IPS-18c (cell line): ENCODE data around the gene NABP2.

Experiments
- H3K4me3 ChIP-seq: 2 replicates; pipeline ENCODE4 v1.7.0; 2013; ENCODE audit warnings: low read depth, mild to moderate bottlenecking, low read length, moderate library complexity; ENCODE audit not compliant: insufficient read depth
- H3K9me3 ChIP-seq: one replicate; pipeline ENCODE4 v1.6.1; 2013; ENCODE audit warnings: mild to moderate bottlenecking, low read length, moderate library complexity; ENCODE audit not compliant: control insufficient read depth, insufficient read depth

The NABP2 gene

DNA sequence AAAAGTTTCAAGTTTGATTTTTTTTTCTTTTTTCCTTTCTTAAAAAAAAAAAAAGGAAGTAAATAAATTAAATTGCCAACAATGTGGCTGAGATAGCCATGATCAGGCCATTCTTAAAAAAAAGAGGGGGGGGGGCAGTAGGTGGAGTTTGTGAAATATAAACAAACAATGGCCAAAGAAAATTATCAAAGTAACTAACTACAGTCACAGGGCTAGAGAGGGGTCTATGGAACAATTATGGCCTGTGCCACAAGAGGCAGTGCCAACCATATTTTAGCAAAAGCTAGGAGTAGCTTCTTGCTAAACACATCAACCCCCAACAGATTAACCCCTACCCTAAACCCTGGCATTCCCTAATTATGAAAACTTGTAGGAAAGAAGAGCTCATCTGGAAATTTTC lies 18.7 kb upstream of the NABP2 start:
- Histone ChIP-seq H3K9me3 (no peaks in the 10 kb centered on the region), H3K4me3 (no peak overlapping the region)

DNA sequence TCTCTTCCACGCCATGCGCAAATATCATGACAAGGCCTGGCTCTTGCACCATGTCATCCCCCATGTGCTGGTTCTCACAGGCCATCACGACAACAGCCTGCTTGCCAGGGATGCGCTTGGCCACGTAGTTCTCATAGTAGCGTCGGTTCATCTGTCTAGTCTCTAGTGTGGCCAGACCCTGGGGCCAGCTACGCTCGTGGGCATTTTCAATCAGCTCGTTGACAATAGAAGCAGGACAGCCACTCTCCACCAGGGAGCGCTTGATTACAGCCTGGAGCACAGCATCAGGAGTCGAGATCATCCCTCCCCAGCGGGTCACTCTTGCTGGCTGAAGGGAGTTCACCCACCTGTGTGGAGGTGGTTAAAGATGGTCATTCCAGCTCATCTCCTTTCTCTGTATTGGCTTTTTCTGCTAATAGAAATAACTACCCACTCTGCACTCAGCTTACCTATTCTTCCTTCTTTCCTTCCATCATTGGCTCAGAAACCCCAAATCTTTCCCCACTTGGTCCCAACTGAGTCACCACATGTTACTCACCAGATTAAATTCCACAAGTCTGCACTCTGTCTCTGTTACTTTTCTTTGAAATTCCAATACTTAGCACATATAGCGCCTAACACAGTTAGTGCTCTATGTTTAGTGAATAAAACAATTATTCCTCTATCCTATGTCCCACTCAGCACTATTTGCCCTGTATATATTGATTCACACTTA lies 17.5 kb upstream of the NABP2 start:
- Histone ChIP-seq H3K9me3 (no peaks in the 10 kb centered on the region), H3K4me3 (no peak overlapping the region)

DNA sequence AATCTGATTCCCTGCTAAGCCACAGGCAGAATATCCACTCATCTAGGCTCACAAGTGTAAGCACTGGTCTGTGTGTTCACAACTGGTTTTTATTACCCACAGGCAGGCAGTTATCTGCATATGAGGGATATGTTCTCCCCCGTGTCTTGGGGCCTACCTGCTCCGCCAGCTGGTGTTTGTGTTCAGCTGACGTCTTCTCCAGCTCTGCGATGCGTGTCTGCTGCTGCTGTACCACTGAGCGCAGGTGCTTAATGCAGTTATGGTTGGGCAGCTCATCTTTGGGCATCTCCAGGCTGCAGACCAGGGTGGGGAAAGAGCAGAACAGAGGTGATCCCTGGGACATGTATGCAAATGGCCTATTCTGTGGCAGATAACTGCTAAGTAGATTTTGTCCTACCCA lies 16.1 kb upstream of the NABP2 start:
- no peaks in the 10 kb centered on the region for H3K9me3 ChIP-seq

DNA sequence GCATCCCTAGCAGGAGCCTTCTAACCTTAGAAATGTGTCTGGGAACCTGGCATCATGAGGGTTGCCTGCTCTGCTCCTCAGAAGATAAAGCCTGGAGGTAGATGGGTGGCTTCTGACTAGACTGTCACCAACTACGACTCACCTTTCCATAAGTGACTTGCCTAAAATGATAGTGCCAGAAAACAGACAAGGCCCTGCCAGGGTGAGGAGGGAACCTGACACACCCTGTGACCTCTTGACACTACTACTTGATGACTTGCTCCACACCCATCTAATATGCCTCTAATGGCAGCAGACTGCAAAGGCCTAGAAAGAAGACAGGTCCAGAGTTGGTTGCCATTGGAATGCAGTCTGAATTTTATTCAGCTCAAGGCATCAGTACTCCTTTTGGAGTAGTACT lies 11.8 kb upstream of the NABP2 start:
- no peaks in the 10 kb centered on the region for H3K9me3 ChIP-seq

More for the DNA sequence above, 16.1 kb upstream of the NABP2 start:
- H3K4me3 ChIP-seq = no peak overlapping the region

DNA sequence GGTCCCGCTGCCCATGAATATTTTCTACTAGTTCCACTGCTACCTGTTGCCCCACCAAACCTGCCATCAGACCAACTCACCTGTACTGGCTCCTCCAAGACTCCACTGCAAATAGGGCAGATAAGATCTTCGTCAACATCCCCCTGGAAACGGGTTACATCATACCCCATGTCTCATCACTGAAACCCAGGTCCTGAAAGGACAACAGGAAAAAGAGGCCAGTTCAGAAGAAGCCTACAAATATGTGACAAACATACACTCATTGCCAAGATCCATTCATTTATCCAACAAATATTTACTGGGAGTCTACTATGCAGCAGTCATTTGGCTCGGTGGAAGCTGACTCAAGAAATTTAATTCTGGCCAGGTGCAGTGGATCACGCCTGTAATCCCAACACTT lies 10.3 kb upstream of the NABP2 start:
- Histone ChIP-seq H3K4me3 (no peak overlapping the region), H3K9me3 (peaks cover 2% of the 10 kb centered on the region)

More for the DNA sequence above, 11.8 kb upstream of the NABP2 start:
- H3K4me3 ChIP-seq = no peak overlapping the region

DNA sequence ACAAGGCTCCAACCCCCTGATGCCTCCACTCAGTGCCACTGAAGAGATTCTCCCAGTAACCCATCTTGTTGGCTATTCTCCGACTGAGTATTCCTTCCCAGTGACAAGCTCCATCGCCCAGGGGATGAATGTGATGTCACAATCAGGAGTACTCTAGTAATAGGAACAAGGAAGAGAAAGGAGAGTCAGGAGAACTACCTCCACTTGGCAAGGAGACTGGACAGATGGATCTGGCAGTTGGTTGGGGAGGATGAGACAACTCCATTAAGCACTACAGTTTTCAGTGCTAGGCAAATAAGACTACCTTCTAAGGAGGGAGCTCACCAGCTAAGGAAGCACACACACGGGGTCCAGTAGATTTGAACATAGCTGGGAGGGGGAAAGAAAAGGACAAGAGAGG lies 7.7 kb upstream of the NABP2 start:
- Histone ChIP-seq H3K9me3 (peaks cover 5% of the 10 kb centered on the region), H3K4me3 (no peak overlapping the region)

DNA sequence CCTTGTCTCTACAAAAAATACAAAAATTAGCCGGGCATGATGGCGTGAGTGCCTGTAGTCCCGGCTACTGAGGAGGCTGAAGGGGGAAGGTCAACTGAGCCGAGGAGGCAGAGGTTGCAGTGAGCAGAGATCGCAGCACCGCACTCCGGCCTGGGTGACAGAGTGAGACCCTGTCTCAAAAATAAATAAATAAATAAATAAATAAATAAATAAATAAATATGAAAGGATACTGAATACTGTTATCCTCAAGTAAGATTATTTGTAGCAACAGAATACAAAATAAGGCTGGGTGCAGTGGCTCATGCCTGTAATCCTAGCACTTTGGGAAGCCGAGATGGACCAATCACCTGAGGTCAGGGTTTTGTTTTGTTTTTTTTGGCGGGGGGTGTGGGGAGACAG lies 4.3 kb upstream of the NABP2 start:
- Histone ChIP-seq H3K4me3 (no peak overlapping the region), H3K9me3 (peaks cover 5% of the 10 kb centered on the region)

DNA sequence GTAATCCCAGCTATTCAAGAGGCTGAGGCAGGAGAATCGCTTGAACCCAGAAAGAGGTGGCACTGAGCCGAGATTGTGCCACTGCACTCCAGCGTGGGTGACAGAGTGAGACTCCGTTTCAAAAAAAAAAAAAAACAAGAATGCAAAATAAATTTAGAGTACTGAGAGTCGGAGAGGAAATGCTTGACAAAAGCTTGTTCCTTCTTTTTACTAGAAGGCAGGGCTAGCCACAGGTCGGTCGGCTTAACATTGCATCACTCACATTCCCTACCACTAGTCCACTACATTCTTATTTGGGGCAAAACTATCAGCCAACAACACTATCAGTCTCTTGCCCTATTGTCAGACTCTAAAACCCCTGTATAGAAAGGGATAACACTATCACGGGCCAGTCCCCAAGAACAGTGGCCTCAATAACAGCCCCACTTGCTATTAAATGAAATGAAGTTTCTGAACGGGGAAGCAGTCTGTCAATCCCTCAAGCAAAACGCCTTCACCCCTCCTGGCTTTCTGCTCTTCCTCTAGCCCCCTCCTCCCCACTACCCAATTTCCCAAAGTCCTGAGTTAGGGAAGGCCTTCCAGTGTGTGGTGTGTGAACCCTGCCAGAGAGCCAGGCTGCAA lies 3.4 kb upstream of the NABP2 start:
- H3K9me3 ChIP-seq = peaks cover 5% of the 10 kb centered on the region
- H3K4me3 ChIP-seq = peak overlapping the region; percentile 82

DNA sequence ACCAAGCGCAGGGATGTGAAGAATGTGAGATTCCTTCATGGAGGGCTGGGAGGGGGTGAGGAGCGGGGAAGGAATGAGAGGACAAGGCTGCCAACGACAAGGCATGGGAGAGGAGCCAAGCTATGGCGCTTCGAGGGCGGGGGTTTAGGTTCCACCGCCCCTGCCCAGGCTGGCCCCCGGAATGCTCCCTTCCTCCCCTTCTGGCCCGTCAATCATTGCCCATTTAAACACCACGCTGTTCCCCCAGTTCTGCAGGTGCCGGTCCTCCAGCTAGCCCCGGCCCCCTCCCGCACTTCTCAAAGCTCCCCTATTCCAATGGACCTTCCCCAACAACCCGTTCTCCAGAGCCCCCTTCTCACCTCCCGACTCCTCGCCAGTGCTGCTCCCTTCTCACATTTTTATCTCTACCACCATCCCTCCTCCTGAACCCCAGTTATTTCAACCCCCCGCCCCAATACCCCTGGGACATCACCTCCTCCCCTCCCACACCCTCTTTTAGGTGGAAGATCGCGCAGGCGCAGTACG lies 2.8 kb upstream of the NABP2 start:
- peaks cover 5% of the 10 kb centered on the region for H3K9me3 ChIP-seq
- peak overlapping the region; percentile 82 for H3K4me3 ChIP-seq

DNA sequence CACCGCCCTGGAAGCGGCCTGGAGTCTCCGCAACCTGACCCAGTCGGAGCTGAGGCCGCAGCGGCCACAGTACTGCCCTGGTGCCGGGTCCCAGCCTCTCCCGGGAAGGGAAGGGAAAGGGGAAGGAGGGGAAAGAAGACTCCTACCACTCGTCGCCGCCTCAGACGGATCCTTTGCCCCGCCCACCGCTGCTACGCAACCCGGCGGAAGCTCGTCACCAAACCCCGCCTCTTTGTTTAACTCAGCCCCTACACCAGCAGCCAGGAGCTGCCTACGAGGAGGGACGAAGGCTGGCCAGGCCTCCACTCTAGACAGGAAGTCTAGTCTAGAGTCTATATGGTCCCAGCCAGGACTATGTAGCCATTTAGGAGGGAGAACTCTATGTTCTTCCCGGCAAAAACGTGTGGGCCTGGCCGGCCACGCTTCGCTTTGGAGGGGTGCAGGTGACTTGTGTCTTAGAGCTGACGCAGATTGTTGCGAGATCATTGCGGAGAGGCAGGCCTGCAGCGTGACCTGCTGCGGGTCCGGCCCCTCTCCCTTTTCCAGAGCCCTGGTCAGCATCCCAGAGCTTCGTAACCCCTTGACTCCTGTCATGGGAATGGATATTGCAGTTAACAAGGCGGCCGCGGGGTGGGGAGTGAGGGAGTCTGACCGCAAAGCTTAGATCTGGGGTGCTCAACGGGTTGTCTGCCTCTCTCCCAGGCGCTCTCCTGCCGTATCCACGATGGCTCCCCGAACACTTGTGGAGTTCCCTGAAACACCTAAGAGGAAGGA lies 2.2 kb upstream of the NABP2 start, which contains the start of gene RNF41:
Gene RNF41, minus strand, starts transcription at position 166 of the 774 bp plus-strand sequence. CDS start 7,875 bp downstream, outside the sequence.
- Histone ChIP-seq H3K9me3 (peaks cover 5% of the 10 kb centered on the region), H3K4me3 (peak within 1 kb of the TSS; percentile 82)

DNA sequence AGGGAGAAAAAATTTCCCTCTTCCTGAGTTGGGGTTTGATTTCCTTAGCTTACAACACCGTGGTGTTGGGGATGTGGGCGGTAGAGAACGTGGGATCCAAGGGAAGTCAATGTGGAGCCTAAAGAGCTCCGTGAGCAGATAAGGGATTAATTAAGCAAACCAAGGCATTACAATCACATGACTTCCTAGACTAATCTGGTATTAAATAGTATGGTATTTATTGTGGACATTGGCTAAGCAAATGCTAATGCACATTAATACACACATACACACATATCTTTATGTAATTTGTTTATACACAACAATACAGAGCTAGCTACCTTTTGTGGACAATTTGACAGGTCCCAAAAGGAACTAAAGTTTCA lies 1.6 kb upstream of the NABP2 start:
- Histone ChIP-seq H3K9me3 (peaks cover 5% of the 10 kb centered on the region), H3K4me3 (peak overlapping the region; percentile 82)

DNA sequence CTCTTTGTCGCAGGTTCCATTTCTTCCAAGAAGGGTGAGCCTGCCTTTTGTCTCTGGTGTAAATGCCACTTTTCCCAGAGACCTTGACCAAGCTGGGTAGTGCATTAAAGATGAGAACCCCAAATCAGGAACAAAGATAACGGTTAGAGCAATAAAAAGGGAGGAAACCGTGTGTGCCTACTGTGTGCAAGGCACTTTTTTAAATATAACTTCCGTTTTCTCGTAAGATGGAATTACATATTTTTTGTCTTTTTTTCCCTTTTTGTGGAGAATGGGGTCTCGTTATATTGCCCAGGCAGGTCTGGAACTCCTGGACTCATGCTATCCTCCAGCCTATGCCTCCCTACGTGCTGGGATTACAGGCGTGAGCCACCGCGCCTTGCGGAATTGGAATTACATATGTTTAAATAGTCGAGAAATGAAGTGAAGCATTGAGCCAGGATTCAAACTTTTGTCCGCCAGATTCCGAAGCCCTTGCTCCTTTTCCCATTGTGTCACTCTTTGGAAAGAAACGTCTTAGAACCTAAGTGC lies 506 bp upstream of the NABP2 start:
- H3K9me3 ChIP-seq = peaks cover 3% of the 10 kb centered on the region
- H3K4me3 ChIP-seq = peak overlapping the region; percentile 34; the same call in 1 of the 2 replicates

DNA sequence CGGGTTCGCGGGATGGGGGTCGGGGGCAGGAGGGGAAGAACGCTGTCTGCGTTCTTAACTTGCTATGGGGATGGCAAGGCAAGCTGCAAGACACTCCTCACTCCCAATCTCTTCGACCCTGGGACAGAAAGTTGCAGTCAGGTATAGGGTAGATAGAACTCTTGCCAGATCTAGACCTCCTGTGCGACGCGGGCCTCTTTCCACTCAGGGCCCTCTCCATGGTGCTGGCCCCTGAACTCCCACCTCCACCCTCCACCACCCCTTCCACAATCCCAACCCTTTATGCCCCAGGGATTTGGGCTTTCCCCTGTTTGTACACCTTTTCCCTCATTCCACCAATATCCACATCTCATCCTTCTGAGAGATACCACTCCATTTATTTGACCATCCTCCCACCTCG lies 812 bp downstream of the NABP2 start:
- Histone ChIP-seq H3K4me3 (peak overlapping the region; percentile 74), H3K9me3 (peaks cover 3% of the 10 kb centered on the region)

DNA sequence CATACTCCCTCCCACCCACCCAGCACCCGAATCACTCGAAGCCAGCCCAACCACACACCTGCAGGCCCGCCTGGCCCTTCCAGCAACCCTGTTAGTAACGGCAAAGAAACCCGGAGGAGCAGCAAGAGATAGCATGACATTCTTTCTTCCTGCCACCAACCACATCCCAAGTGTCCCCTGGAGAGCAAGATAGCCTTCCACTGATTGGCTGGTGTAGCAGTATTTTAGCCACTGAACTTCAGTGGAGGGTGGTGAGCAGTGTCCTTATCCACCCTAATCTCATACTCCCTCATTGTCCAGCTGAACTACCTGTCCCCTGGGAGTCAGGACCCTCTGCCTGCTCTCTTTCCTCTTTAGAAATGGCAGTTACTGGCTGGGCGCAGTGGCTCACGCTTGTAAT lies 4.9 kb downstream of the NABP2 start:
- Histone ChIP-seq H3K9me3 (no peaks in the 10 kb centered on the region), H3K4me3 (no peak overlapping the region)

DNA sequence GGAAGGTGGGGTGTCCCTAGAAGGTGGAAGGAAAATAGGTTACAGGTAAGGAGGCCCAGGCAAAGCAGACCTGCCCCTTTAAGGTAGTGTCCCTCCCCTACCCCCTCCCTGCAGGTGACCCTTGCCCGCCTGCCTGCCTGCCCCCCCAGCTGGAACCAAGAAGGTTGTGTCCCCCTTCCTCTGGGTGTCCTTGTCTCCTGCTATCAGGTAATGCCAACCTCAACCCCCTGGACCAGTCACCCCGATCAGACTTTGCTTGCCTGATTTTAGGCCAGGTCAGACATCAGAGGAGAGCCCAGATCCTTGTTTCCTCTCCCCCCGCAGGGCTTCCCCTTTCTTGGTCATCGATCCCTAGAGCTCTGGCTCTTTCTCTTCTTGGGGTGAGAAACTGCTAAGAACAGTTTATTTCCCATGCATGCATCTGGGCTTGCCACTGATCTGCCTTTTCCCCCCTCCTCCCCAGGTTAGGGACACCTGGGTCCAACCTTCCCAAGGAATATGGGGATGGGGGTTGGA lies 5.8 kb downstream of the NABP2 start, which contains the start of gene SLC39A5:
Gene SLC39A5, plus strand, starts transcription at position 136 of the 516 bp plus-strand sequence. CDS start 1,224 bp downstream, outside the sequence.
- no peak within 1 kb of the TSS for H3K4me3 ChIP-seq
- H3K9me3 ChIP-seq = no peaks in the 10 kb centered on the region

DNA sequence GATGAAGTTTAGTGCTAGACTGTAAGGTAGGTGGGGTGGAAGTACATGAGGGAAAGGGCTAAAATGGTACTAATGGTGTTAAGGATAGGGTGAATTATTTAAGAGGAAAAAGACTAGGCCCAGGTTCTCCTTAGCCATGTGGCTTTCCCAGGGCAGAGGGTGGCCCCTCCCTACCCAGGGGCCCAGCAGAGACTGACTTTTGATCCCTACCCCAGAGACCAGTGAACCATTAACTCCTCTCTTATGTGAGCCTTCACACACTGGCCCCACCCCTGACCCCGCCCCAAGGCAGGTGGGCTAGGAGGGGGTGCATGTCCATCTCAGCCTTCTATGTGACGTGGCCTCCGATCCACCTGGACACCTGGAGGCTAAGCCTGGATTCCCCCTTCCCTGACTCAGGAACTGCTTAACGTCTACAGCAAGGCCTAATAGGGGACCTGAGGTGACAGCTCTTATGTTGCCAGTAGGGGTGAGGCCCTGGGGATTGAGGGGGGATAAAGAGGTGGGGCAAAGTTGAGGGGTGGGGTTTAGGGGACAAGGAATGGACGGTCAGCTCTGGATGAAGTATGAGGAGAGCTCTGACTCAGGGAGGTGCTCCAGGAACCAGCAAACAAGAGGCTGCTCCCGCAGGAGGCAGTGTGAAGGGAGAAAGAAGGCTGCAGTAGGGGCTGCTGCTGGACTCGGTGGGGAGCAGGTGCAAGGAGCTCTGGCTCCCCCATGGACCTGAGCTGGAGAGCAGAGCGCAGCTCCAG lies 6.5 kb downstream of the NABP2 start:
- no peaks in the 10 kb centered on the region for H3K9me3 ChIP-seq
- no peak overlapping the region for H3K4me3 ChIP-seq

DNA sequence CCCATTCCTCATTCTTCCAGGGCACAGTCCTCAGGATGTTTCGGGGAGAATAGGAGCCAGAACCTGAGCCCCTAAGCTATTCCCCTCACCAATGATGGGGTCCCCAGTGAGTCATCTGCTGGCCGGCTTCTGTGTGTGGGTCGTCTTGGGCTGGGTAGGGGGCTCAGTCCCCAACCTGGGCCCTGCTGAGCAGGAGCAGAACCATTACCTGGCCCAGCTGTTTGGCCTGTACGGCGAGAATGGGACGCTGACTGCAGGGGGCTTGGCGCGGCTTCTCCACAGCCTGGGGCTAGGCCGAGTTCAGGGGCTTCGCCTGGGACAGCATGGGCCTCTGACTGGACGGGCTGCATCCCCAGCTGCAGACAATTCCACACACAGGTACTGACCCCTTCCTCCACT lies 7.0 kb downstream of the NABP2 start:
- Histone ChIP-seq H3K9me3 (no peaks in the 10 kb centered on the region), H3K4me3 (no peak overlapping the region)
